Middle frontal gyrus (tissue), 1 donor: Measurements from ENCODE around the gene ASB17.
"Not testable (repeated sequence)": the region's sequence is repeated elsewhere in the genome, so short reads cannot be mapped to it uniquely, and the experiment has no call there.

ENCODE experiments used
- DNase-seq: peaks from one replicate; pipeline ENCODE4 v3.0.0-alpha.2; 2015; ENCODE audit warnings: low spot score; ENCODE audit errors: extremely low spot score

The ASB17 gene

GRCh38 chr1:75932304-75932703 lies at the start of gene ASB17:
Gene ASB17, minus strand, starts transcription at chr1:75932404. Its CDS starts 113 bp downstream, at chr1:75932291.
- no peak for DNase-seq

GRCh38 chr1:75980972-75981897 lies 49.0 kb upstream of the ASB17 start:
- no peak for DNase-seq

- no peak for DNase-seq
These were observed 38.4 kb upstream of the ASB17 start for GRCh38 chr1:75970631-75971030.

- DNase-seq, result no peak
These were observed 37.3 kb upstream of the ASB17 start for GRCh38 chr1:75969550-75969949.

GRCh38 chr1:75967719-75968118 lies 35.5 kb upstream of the ASB17 start:
- no peak for DNase-seq

- DNase-seq, result no peak
These were observed 32.7 kb upstream of the ASB17 start for GRCh38 chr1:75964760-75965408.

GRCh38 chr1:75964110-75964759 lies 32.0 kb upstream of the ASB17 start:
- not testable (repeated sequence) for DNase-seq

- DNase-seq, result no peak
These were observed 22.4 kb upstream of the ASB17 start for GRCh38 chr1:75954586-75954985.

GRCh38 chr1:75953461-75953860 lies 21.3 kb upstream of the ASB17 start:
- no peak for DNase-seq

- DNase-seq, result no peak
These were observed 19.8 kb upstream of the ASB17 start for GRCh38 chr1:75952016-75952415.

GRCh38 chr1:75950176-75950575 lies 18.0 kb upstream of the ASB17 start:
- no peak for DNase-seq

GRCh38 chr1:75943037-75943436 lies 10.8 kb upstream of the ASB17 start:
- not testable (repeated sequence) for DNase-seq

- DNase-seq, result no peak
These were observed 4.8 kb upstream of the ASB17 start for GRCh38 chr1:75937034-75937433.

GRCh38 chr1:75922698-75923097 lies 9.5 kb downstream of the ASB17 start:
- DNase-seq, result no peak

GRCh38 chr1:75916834-75917233 lies 15.4 kb downstream of the ASB17 start:
- no peak for DNase-seq

GRCh38 chr1:75908717-75909152 lies 23.5 kb downstream of the ASB17 start:
- DNase-seq, result no peak

GRCh38 chr1:75901371-75901770 lies 30.8 kb downstream of the ASB17 start:
- no peak for DNase-seq

- DNase-seq, result no peak
These were observed 47.8 kb downstream of the ASB17 start for GRCh38 chr1:75884437-75884836.

- no peak for DNase-seq
These were observed 52.2 kb downstream of the ASB17 start for GRCh38 chr1:75879985-75880384.

- no peak for DNase-seq
These were observed 61.3 kb downstream of the ASB17 start for GRCh38 chr1:75870951-75871350.
